ENCODE data around the gene SCFD2.

- TF ChIP-seq CTCF (IDR thresholded peaks at IDR 0.05 in 4 of 5, conservative IDR thresholded peaks at IDR 0.05 in 1 of 5) (no peak), POLR2A (IDR thresholded peaks at IDR 0.05) (no peak)
These were observed 361.9 kb downstream of the SCFD2 start for GRCh38 chr4:53003959-53004358.
